SKM-1 treated with dmso at 0.1 percent for 144 hours (cell line): ENCODE measurements around the gene CIAO2B.
"Not testable (repeated sequence)": the region's sequence is repeated elsewhere in the genome, so short reads cannot be mapped to it uniquely, and the experiment has no call there.

Experiments
- DNase-seq: peaks from one replicate; lab custom pipeline; 2025; ENCODE audit not compliant: unreplicated experiment; lab: John Stamatoyannopoulos, UW

Gene CIAO2B

GRCh38 chr16:66937725-66938337 lies 3.6 kb upstream of the CIAO2B start:
- DNase-seq: no peak

- no peak for DNase-seq
These were observed 2.8 kb upstream of the CIAO2B start for GRCh38 chr16:66936889-66937554.

GRCh38 chr16:66936462-66936861 lies 2.3 kb upstream of the CIAO2B start:
- no peak for DNase-seq

- DNase-seq: no peak
These were observed 1.3 kb upstream of the CIAO2B start, which contains the start of gene CES2 for GRCh38 chr16:66935314-66936011. TSS of gene CES2 (plus strand) at chr16:66935516. CDS start at chr16:66935636, 120 bp downstream.

- not testable (repeated sequence) for DNase-seq
These were observed 674 bp upstream of the CIAO2B start for GRCh38 chr16:66934839-66935313.

GRCh38 chr16:66933776-66934137 lies 445 bp downstream of the CIAO2B start:
- DNase-seq: no peak

- no peak for DNase-seq
These were observed 2.1 kb downstream of the CIAO2B start for GRCh38 chr16:66932076-66932475.

GRCh38 chr16:66931665-66932064 lies 2.5 kb downstream of the CIAO2B start:
- no peak for DNase-seq

- DNase-seq: no peak
These were observed 4.0 kb downstream of the CIAO2B start for GRCh38 chr16:66930189-66930588.

- peak; percentile 21 for DNase-seq
These were observed 5.4 kb downstream of the CIAO2B start for GRCh38 chr16:66928702-66929388.

- no peak for DNase-seq
These were observed 6.1 kb downstream of the CIAO2B start for GRCh38 chr16:66927918-66928649.

- peak; percentile 27 for DNase-seq
These were observed 7.2 kb downstream of the CIAO2B start for GRCh38 chr16:66926961-66927436.

- DNase-seq: no peak
These were observed 7.8 kb downstream of the CIAO2B start for GRCh38 chr16:66926171-66926947.

- no peak for DNase-seq
These were observed 8.8 kb downstream of the CIAO2B start, which contains the start of gene RRAD for GRCh38 chr16:66925322-66925840. TSS of gene RRAD (minus strand) at chr16:66925535. CDS start at chr16:66925179, 356 bp downstream.

GRCh38 chr16:66924527-66925321 lies 9.5 kb downstream of the CIAO2B start:
- no peak for DNase-seq

- no peak for DNase-seq
These were observed 10.3 kb downstream of the CIAO2B start for GRCh38 chr16:66923866-66924265.

GRCh38 chr16:66923247-66923731 lies 10.9 kb downstream of the CIAO2B start:
- no peak for DNase-seq

- DNase-seq: no peak
These were observed 12.3 kb downstream of the CIAO2B start for GRCh38 chr16:66921729-66922450.
